ENCODE data around the gene POU4F1. TPM values are rescaled to one million over a fixed set of nuclear protein-coding genes. Genes with fewer than 3 reads are reported as not detected.

The POU4F1 gene
- polyA plus RNA-seq, 3 donors = 0.04 to 0.10 (median 0.04) TPM

- no peak for DNase-seq
These were observed 9.5 kb downstream of the POU4F1 start for GRCh38 chr13:78593652-78594455.

GRCh38 chr13:78593129-78593528, 10.2 kb downstream of the POU4F1 start:
- DNase-seq = no peak

- DNase-seq = no peak
These were observed 10.8 kb downstream of the POU4F1 start for GRCh38 chr13:78592584-78592983.

DNA sequence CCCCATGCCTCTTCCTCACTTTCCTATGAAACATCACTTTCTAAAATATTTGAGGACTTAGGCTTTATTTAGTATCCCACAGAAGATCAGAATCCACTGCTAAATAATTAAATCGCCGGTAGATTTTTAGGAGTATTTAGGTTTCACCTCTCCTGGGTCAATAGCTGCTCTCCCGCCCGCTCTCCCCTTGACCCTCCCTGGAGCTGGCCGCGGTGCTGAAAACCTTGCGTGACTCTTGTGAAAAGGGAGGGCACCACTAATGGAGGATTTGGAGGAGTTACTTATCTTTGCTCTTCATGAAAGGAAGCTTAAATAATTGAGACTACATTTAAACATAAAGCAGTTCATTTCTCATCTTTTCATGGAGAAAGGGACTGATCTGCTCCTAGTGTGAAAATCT, 14.1 kb downstream of the POU4F1 start:
- DNase-seq = peak; percentile 71

- DNase-seq = no peak
These were observed 16.0 kb downstream of the POU4F1 start for GRCh38 chr13:78587395-78587794.

DNA sequence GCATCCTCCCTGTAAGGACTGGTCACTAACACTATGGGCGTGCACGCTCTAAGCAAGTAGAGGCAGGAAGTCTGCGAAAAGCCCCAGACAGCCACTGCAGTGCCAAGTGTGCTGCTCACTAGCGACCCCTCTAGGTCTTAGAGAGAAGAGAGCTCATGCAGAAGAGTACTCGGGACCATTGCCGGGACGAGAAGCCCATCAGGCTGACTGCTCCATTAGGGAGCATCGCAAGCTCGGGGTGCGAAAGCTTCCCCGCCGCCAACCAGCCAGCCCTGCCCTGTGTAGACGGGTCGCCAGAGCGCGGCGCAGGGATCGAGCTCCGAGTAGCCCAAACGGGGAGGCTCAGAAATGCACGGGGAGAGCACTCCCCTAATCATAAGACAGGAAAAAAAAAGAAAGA, 16.6 kb downstream of the POU4F1 start:
- no peak for DNase-seq

GRCh38 chr13:78576261-78576660, 27.1 kb downstream of the POU4F1 start:
- no peak for DNase-seq

DNA sequence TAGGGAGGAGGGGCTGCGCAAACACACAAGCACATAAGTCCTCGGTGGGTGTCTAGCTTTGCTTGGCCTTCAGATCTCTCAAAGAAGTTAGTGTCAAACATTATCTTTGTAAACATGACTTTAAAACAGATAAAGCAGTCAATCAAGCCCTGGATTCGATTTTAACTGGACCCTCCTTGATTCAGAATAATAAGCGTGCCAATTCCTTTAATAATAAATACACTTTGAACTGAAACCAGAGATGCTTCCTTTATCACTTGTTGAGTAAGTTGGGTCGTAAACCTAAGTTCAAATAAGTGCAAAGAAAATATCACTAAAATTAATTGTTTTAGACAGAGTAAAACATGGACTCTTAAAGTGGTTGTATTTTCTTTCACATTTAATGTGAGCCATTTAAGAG, 30.9 kb downstream of the POU4F1 start:
- no peak for DNase-seq

- DNase-seq = no peak
These were observed 34.3 kb downstream of the POU4F1 start for GRCh38 chr13:78569029-78569428.

- no peak for DNase-seq
These were observed 36.7 kb downstream of the POU4F1 start for GRCh38 chr13:78566631-78567030.

DNA sequence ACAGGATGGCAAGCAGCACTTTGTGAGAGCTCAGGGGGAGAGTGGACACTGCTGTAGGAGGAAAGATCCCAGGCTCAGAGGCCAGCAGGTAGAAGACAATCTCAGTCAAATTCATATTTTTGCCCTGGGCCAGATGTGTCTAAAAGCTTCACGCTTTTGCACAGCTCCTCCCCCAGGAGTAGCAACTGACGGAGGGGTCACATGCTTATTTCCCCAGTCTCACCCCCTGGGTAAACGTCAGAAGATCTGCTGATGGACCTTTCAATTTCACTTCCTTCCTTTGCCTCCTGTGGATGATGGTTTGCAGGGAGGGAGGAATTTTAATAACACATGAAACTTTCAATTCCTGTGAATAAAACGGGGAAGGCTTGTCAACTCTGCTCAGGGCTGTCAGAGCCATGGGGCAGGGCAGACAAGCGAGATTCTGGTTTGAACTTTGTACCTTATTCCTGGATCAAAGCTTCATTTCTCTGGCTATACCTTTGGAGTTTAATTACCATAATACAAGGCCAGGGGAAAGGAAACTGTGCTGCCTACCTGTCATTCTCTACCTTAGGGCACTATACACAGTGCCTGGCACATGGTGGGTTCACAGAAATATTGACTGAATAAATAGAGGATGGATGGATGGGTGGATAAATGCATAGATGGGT, 41.0 kb downstream of the POU4F1 start:
- DNase-seq = no peak

Other genes with a start within 250 kb of the POU4F1 start
- gene OBI1, start 55.6 kb upstream of the POU4F1 start, polyA plus RNA-seq (ENCODE audit: insufficient read length in 3 of 3) = 10 to 100 TPM; 20.7 to 22.3 (median 21.6) TPM